ENCODE measurements around the gene SMAD4. TPM values are rescaled to one million over a fixed set of nuclear protein-coding genes. Genes with fewer than 3 reads are reported as not detected.
"Not testable (repeated sequence)": the region's sequence is repeated elsewhere in the genome, so short reads cannot be mapped to it uniquely, and the experiment has no call there.

SMAD4 gene
- total RNA-seq, 1 experiment from 2014 or later, result 105 TPM

DNA sequence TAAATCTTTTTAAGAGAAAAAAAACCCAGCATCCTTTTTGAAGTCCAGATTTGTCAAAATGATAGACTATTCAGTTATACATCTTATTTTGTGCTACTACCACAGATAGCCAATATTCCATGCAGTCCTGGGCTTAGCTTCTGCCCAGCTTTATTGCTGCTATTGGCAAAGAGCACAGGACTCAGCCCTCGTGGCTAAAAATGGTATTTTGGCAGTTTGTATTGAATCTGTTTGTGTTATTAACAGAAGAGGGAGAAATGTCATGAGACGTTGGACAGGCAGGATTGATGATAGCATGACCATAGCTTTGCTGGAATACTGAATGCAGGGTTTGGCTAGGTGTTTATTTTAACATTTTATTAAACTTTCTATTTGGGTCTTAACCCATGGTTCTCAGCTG is 42.8 kb upstream of the SMAD4 start:
- POLR2A ChIA-PET, result no interaction called here
- Mint-ChIP-seq H3K9me3 (no peaks in the 10 kb centered on the region), H3K4me3 (no peak overlapping the region), H3K27ac (no peak overlapping the region), H3K4me1 (peaks cover 12% of the 10 kb centered on the region), H3K27me3 (ENCODE audit: low read depth) (no peaks in the 10 kb centered on the region), H3K36me3 (no peaks in the 10 kb centered on the region)
- CTCF ChIA-PET, result interaction anchor here (0.7 kb wide), 1 partner anchor 64 kb away, joined by 3 read pairs; no protein-coding TSS in a partner anchor
- DNase-seq (ENCODE audit: low spot score), result no peak
- no peak for TF ChIP-seq OVOL2 (CRISPR knock-in tag; IDR thresholded peaks at IDR 0.05; ENCODE audit: borderline replicate concordance)
- no peak for ATAC-seq

DNA sequence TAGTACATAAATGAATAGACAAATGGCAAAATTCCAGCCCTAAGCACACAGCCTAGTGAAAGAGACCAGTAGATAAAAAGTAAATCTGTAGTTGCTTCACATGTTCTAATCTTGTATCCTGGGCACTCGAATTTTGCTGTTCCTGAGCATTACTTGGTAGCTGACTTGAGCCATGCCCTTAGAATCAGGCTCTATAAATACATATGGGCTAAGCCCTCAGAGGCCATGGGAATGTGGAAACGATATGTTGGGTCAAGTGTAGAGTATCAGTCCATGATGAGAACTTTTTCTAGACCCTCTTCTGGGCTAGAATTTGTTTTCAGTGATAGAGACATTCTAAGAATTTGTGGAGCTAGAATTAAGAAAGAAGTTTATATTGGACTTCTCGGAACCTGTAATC is 40.3 kb upstream of the SMAD4 start:
- no peak overlapping the region for H3K27ac Mint-ChIP-seq
- no peak overlapping the region for H3K4me3 Mint-ChIP-seq
- H3K36me3 Mint-ChIP-seq, result no peaks in the 10 kb centered on the region
- TF ChIP-seq, protein P1, sequence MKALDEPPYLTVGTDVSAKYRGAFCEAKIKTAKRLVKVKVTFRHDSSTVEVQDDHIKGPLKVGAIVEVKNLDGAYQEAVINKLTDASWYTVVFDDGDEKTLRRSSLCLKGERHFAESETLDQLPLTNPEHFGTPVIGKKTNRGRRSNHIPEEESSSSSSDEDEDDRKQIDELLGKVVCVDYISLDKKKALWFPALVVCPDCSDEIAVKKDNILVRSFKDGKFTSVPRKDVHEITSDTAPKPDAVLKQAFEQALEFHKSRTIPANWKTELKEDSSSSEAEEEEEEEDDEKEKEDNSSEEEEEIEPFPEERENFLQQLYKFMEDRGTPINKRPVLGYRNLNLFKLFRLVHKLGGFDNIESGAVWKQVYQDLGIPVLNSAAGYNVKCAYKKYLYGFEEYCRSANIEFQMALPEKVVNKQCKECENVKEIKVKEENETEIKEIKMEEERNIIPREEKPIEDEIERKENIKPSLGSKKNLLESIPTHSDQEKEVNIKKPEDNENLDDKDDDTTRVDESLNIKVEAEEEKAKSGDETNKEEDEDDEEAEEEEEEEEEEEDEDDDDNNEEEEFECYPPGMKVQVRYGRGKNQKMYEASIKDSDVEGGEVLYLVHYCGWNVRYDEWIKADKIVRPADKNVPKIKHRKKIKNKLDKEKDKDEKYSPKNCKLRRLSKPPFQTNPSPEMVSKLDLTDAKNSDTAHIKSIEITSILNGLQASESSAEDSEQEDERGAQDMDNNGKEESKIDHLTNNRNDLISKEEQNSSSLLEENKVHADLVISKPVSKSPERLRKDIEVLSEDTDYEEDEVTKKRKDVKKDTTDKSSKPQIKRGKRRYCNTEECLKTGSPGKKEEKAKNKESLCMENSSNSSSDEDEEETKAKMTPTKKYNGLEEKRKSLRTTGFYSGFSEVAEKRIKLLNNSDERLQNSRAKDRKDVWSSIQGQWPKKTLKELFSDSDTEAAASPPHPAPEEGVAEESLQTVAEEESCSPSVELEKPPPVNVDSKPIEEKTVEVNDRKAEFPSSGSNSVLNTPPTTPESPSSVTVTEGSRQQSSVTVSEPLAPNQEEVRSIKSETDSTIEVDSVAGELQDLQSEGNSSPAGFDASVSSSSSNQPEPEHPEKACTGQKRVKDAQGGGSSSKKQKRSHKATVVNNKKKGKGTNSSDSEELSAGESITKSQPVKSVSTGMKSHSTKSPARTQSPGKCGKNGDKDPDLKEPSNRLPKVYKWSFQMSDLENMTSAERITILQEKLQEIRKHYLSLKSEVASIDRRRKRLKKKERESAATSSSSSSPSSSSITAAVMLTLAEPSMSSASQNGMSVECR (CRISPR knock-in tag; IDR thresholded peaks at IDR 0.05; ENCODE audit: borderline replicate concordance), result no peak
- peaks cover 13% of the 10 kb centered on the region for H3K4me1 Mint-ChIP-seq
- DNase-seq (ENCODE audit: low spot score) (no peak), ATAC-seq (no peak)
- POLR2A ChIA-PET, result no interaction called here
- CTCF ChIA-PET, result no interaction called here
- H3K27me3 Mint-ChIP-seq (ENCODE audit: low read depth), result no peaks in the 10 kb centered on the region; the same call in 1 of the 2 replicates
- H3K9me3 Mint-ChIP-seq, result no peaks in the 10 kb centered on the region

DNA sequence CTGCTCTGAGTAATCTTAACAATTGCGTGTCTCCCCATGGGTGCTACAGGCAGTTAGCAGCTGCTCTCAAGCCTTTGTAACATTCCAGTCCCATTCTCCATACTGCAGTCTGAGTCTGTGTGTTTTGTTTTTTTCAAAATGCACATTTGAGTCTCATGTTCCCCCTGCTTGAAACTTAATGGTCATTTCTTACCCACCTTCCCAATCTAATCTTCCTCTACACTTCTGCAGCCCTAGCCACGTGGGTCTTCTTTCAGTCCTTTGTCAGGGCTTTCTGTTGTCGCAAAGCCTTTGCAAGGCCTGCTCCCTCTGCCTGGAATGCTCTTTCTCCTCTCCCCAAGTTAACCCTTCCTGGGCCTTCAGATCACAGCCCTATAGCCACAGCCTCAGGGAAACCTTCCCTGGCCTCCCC is 37.7 kb upstream of the SMAD4 start:
- CTCF ChIA-PET, result no interaction called here
- Mint-ChIP-seq H3K27me3 (ENCODE audit: low read depth) (no peaks in the 10 kb centered on the region; the same call in 1 of the 2 replicates), H3K4me3 (no peak overlapping the region), H3K27ac (peak overlapping the region; percentile 10), H3K4me1 (peaks cover 13% of the 10 kb centered on the region), H3K9me3 (peaks cover 4% of the 10 kb centered on the region), H3K36me3 (no peaks in the 10 kb centered on the region)
- no peak for TF ChIP-seq ZBTB21 (CRISPR knock-in tag; IDR thresholded peaks at IDR 0.05; ENCODE audit: borderline replicate concordance)
- no peak for TF ChIP-seq NFATC4 (CRISPR knock-in tag; IDR thresholded peaks at IDR 0.05)
- TF ChIP-seq, protein P2, sequence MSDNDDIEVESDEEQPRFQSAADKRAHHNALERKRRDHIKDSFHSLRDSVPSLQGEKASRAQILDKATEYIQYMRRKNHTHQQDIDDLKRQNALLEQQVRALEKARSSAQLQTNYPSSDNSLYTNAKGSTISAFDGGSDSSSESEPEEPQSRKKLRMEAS (CRISPR knock-in tag; IDR thresholded peaks at IDR 0.05), result peak; percentile 52; the same call in 1 of the 2 replicates
- TF ChIP-seq, protein P3, sequence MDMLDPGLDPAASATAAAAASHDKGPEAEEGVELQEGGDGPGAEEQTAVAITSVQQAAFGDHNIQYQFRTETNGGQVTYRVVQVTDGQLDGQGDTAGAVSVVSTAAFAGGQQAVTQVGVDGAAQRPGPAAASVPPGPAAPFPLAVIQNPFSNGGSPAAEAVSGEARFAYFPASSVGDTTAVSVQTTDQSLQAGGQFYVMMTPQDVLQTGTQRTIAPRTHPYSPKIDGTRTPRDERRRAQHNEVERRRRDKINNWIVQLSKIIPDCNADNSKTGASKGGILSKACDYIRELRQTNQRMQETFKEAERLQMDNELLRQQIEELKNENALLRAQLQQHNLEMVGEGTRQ (CRISPR knock-in tag; IDR thresholded peaks at IDR 0.05), result peak; percentile 36; the same call in 1 of the 2 replicates
- ATAC-seq (peak; percentile 99), DNase-seq (ENCODE audit: low spot score) (peak; percentile 21)
- POLR2A ChIA-PET, result interaction anchor here (1.2 kb wide), 1 partner anchor 38 kb away, joined by 6 read pairs; the partner anchor contains the start of gene SMAD4

DNA sequence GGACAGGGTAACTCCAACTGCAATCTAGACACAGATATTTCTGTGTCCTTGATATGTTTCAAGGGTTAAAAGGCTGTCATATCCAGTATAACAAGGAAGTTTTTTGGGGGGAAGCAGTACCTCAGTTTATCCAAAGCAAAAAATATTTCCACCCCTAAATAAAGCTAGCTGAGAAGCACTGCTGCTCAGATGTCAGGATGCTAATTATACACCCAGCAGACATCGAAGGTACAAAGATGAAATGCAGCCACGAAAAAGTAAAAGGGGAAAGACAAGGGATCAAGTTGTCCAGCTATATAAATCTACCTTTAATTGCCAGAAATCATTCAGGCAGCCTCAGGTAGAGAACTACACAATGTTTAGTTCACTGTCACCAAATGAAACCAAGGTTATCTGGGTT is 36.0 kb upstream of the SMAD4 start:
- Mint-ChIP-seq H3K27ac (no peak overlapping the region), H3K4me3 (no peak overlapping the region), H3K27me3 (ENCODE audit: low read depth) (no peaks in the 10 kb centered on the region; the same call in 1 of the 2 replicates), H3K9me3 (peaks cover 13% of the 10 kb centered on the region), H3K4me1 (peaks cover 13% of the 10 kb centered on the region), H3K36me3 (no peaks in the 10 kb centered on the region)
- CTCF ChIA-PET, result no interaction called here
- DNase-seq (ENCODE audit: low spot score) (no peak), ATAC-seq (no peak)
- POLR2A ChIA-PET, result no interaction called here
- TF ChIP-seq TEAD1 (CRISPR knock-in tag; IDR thresholded peaks at IDR 0.05), result no peak
- TF ChIP-seq, protein P4, sequence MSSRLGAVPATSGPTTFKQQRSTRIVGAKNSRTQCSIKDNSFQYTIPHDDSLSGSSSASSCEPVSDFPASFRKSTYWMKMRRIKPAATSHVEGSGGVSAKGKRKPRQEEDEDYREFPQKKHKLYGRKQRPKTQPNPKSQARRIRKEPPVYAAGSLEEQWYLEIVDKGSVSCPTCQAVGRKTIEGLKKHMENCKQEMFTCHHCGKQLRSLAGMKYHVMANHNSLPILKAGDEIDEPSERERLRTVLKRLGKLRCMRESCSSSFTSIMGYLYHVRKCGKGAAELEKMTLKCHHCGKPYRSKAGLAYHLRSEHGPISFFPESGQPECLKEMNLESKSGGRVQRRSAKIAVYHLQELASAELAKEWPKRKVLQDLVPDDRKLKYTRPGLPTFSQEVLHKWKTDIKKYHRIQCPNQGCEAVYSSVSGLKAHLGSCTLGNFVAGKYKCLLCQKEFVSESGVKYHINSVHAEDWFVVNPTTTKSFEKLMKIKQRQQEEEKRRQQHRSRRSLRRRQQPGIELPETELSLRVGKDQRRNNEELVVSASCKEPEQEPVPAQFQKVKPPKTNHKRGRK (CRISPR knock-in tag; IDR thresholded peaks at IDR 0.05; ENCODE audit: borderline replicate concordance), result no peak
- no peak for TF ChIP-seq JAZF1 (CRISPR knock-in tag; IDR thresholded peaks at IDR 0.05)

DNA sequence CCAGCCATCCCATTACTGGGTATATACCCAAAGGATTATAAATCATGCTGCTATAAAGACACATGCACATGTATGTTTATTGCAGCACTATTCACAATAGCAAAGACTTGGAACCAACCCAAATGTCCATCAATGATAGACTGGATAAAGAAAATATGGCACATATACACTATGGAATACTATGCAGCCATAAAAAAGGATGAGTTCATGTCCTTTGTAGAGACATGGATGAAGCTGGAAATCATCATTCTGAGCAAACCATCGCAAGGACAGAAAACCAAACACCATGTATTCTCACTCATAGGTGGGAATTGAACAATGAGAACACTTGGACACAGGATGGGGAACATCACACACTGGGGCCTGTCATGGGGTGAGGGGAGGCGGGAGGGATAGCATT is 26.8 kb upstream of the SMAD4 start:
- H3K4me3 Mint-ChIP-seq; POLR2A ChIA-PET; ATAC-seq; H3K36me3 Mint-ChIP-seq; H3K27me3 Mint-ChIP-seq (ENCODE audit: low read depth); H3K27ac Mint-ChIP-seq; CTCF ChIA-PET; DNase-seq (ENCODE audit: low spot score): not testable (repeated sequence)
- H3K9me3 Mint-ChIP-seq, result peaks cover 14% of the 10 kb centered on the region
- peaks cover 11% of the 10 kb centered on the region; the same call in 1 of the 2 replicates for H3K4me1 Mint-ChIP-seq

All from WTC11 (cell line).